HG02973 (cell line): ENCODE measurements around the gene ASB13.

ENCODE experiments used
- ATAC-seq: cut with Tn5 transposase; IDR thresholded peaks from one replicate; pipeline ENCODE4 v1.9.1; 2021; ENCODE audit warnings: moderate library complexity; ENCODE audit not compliant: unreplicated experiment

The ASB13 gene

DNA sequence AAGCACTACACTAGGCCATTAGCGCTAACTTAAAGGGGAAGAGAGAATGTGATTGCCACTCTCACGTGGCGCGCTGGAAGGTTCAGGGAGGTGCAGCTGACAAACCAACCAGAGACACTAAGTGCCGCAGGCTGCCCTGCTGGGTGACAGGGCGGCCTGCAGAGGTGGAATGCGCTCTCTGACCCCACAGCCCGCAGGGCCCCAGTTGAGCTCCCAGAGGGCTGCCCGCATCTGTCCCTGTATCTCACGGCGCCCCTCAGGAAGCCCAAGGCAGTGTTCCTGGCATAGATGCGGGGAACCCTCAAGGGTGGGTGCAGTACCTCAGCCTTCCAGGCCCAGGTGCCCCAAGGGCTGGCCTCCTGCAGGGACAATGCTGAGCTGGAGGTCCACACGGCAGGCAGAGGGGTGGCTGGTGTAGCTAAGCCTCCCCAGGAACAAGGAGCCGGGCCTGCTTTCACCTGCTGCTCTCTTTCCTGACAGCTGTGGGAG, 75.0 kb downstream of the ASB13 start:
- no peak for ATAC-seq

GRCh38 chr10:5590816-5591215, 75.6 kb downstream of the ASB13 start:
- ATAC-seq: no peak

DNA sequence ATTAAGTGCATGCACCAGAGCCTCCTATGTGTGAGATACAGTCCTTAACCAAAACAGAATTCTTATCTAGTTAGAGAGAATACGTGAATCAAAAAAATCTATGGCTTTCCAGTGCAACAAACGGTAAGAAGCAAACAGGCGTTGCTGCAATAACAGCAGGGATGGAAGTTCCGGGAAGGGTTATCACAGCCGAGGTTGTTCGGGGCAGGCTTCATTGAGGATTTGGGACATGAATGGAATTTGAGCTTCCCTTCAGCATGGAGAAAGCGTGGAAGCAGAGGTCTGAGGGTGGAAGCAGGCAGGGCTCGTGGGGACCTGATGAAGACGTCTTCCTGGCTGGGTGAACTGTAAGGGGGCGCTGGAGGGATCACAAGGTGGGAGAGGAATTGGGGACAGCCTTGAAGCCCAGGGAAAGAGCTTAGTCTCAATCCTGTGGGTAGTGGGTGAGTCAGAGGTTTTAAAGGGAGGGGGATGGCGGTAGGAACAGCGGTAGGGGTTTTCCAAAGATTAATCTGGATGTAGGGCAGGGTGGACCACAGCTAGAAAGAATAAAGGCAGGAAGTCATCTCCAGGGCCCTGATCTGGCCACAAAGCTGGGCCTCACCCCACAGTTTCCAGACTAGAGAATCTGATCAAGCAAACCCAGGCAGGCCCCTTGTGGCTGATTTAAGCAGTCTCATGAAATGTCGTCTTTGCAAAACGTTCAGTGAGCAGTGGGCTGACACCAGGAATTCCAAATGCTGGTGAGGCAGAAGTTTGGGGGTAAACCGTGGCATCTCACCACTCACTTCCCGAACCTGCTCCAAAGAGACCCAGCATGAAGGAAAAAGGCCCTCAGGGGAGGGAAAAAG, 76.5 kb downstream of the ASB13 start:
- ATAC-seq: no peak

- ATAC-seq: no peak
Observed at GRCh38 chr10:5589011-5589660, 77.3 kb downstream of the ASB13 start.
